GM12878 (cell line): Measurements from ENCODE around the gene MAVS. TPM values are rescaled to one million over a fixed set of nuclear protein-coding genes. Genes with fewer than 3 reads are reported as not detected.
A peak's percentile ranks its signal among the peaks of the same experiment; 100 is the strongest.

Source experiments
- ATAC-seq: fragments of 200-7000 bp; cut with Tn5 transposase; 3 replicates; pipeline ENCODE4 v1.9.1; 2020; ENCODE audit warnings: mild to moderate bottlenecking, moderate library complexity
- BruUV-seq: library from RNA; stranded (reverse); fragments of 400-500 nt; replicated peaks from 2 replicates; lab custom pipeline; 2021; lab: Mats Ljungman, UMichigan
- CTCF ChIA-PET: fragments of 300-600 bp; sonication (Branson Sonifier 250); formaldehyde crosslinking; extraction: SDS; loops from one replicate; lab custom pipeline; 2021; ENCODE audit warnings: inconsistent platforms; lab: Yijun Ruan, JAX
- POLR2A ChIA-PET: fragments of 350-600 bp; formaldehyde crosslinking; extraction: SDS; loops from one replicate; lab custom pipeline; 2021; ENCODE audit warnings: inconsistent platforms; lab: Charles Lee
- RAD21 ChIA-PET: fragments of 300-600 bp; sonication (Branson Sonifier 250); formaldehyde crosslinking; loops from one replicate; lab custom pipeline; 2023; ENCODE audit warnings: antibody characterized with exemption; ENCODE audit not compliant: unreplicated experiment; lab: Charles Lee
- SMC1A ChIA-PET: fragments of 300-600 bp; sonication (Branson Sonifier 250); formaldehyde crosslinking; loops from one replicate; lab custom pipeline; 2023; ENCODE audit not compliant: unreplicated experiment, uncharacterized antibody; lab: Charles Lee
- DNase-seq: peaks from one replicate; pipeline ENCODE4 v3.0.0-alpha.2; 2011; ENCODE audit warnings: low read depth, low spot score
- FAIRE-seq: peaks from 3 replicates; lab custom pipeline; 2011; peaks lifted over from hg19 to GRCh38; lab: Jason Lieb, UNC
- H2AFZ ChIP-seq: 2 replicates; pipeline ENCODE4 v1.6.0; 2011; ENCODE audit warnings: low read depth, low read length, control low read depth; ENCODE audit not compliant: control insufficient read depth
- H3K27ac ChIP-seq: 2 replicates; pipeline ENCODE4 v1.5.1; 2011; ENCODE audit warnings: control low read depth; ENCODE audit not compliant: control insufficient read depth, insufficient read depth
- H3K27me3 ChIP-seq, 2 experiments: replicated peaks in 1 of 2; 2 replicates each; pipeline versions ENCODE4 v1.6.0 to v1.6.1; 2011; ENCODE audit warnings: low read length in 1 of 2; ENCODE audit not compliant: control insufficient read depth in 2 of 2, insufficient read depth in 2 of 2
- H3K36me3 ChIP-seq, 2 experiments: 2 replicates each; pipeline ENCODE4 v1.5.1; 2011; ENCODE audit warnings: low read length in 1 of 2; ENCODE audit not compliant: control insufficient read depth in 2 of 2, insufficient read depth in 2 of 2
- H3K4me1 ChIP-seq: 2 replicates; pipeline ENCODE4 v1.6.1; 2011; ENCODE audit warnings: mild to moderate bottlenecking, low read length, moderate library complexity, mixed read lengths; ENCODE audit not compliant: control insufficient read depth, insufficient read depth
- H3K4me2 ChIP-seq: 2 replicates; pipeline ENCODE4 v1.6.0; 2011; ENCODE audit warnings: control low read depth; ENCODE audit not compliant: control insufficient read depth, insufficient read depth
- H3K4me3 ChIP-seq: fragments of 200-600 bp; sonication (generic); 2 replicates; pipeline ENCODE4 v1.5.1; 2016
- H3K79me2 ChIP-seq: 2 replicates; pipeline ENCODE4 v1.6.0; 2011; ENCODE audit warnings: low read length; ENCODE audit not compliant: control insufficient read depth, insufficient read depth
- H3K9ac ChIP-seq: 2 replicates; pipeline ENCODE4 v1.8.0; 2011; ENCODE audit warnings: low read length, control low read depth, mixed read lengths; ENCODE audit not compliant: control insufficient read depth, insufficient read depth
- H3K9me3 ChIP-seq: replicated peaks from 3 replicates; pipeline ENCODE4 v1.5.1; 2011; ENCODE audit warnings: mild to moderate bottlenecking, low read length; ENCODE audit not compliant: control insufficient read depth, insufficient read depth
- H4K20me1 ChIP-seq: 2 replicates; pipeline ENCODE4 v1.6.0; 2011; ENCODE audit not compliant: control insufficient read depth, insufficient read depth
- ATF7 ChIP-seq: fragments of 450-650 bp; IDR thresholded peaks from 2 replicates; pipeline ENCODE4 v1.6.1; 2016; ENCODE audit warnings: low read depth, mild to moderate bottlenecking
- BHLHE40 ChIP-seq, 2 experiments: fragments of 450-650 bp in 1 of 2; IDR thresholded peaks; 2 replicates each; pipeline ENCODE4 v1.6.1; 2011 to 2017; ENCODE audit warnings: low read depth in 2 of 2, borderline replicate concordance in 1 of 2, improper control_type of control experiment in 1 of 2, low read length in 1 of 2, mild to moderate bottlenecking in 1 of 2
- BMI1 ChIP-seq: fragments of 450-650 bp; IDR thresholded peaks from 2 replicates; pipeline ENCODE4 v1.6.1; 2016; ENCODE audit warnings: mild to moderate bottlenecking, moderate library complexity, borderline replicate concordance
- ESRRA ChIP-seq: IDR thresholded peaks from 2 replicates; pipeline ENCODE4 v1.6.1; 2012; ENCODE audit warnings: mild to moderate bottlenecking, low read length, improper control_type of control experiment
- JUNB ChIP-seq: IDR thresholded peaks from 2 replicates; pipeline ENCODE4 v1.6.1; 2016; ENCODE audit warnings: antibody characterized with exemption, mild to moderate bottlenecking
- MTA2 ChIP-seq: fragments of 450-650 bp; IDR thresholded peaks from 2 replicates; pipeline ENCODE4 v1.6.1; 2016; ENCODE audit warnings: low read depth, mild to moderate bottlenecking, moderate library complexity
- NBN ChIP-seq: fragments of 450-650 bp; IDR thresholded peaks from 2 replicates; pipeline ENCODE4 v1.6.1; 2016
- NRF1 ChIP-seq: conservative IDR thresholded peaks from 2 replicates; pipeline ENCODE4 v1.6.1; 2011; ENCODE audit warnings: mild to moderate bottlenecking, low read depth, low read length, improper control_type of control experiment
- SRF ChIP-seq, 2 experiments: IDR thresholded peaks; 2 replicates each; pipeline ENCODE4 v1.6.1; 2011; ENCODE audit warnings: low read depth in 2 of 2, low read length in 2 of 2, mild to moderate bottlenecking in 1 of 2, moderate library complexity in 1 of 2
- STAT1 ChIP-seq: fragments of 450-650 bp; conservative IDR thresholded peaks from 2 replicates; pipeline ENCODE4 v1.6.1; 2014; ENCODE audit warnings: antibody characterized with exemption, mild to moderate bottlenecking
- STAT3 ChIP-seq: IDR thresholded peaks from 2 replicates; pipeline ENCODE4 v1.6.1; 2011; ENCODE audit warnings: low read depth, low read length, improper control_type of control experiment
- YY1 ChIP-seq: IDR thresholded peaks from 2 replicates; pipeline ENCODE4 v1.6.1; 2011; ENCODE audit warnings: low read depth, mild to moderate bottlenecking, low read length
- ZBED1 ChIP-seq: IDR thresholded peaks from 2 replicates; pipeline ENCODE4 v1.6.1; 2016; ENCODE audit warnings: borderline replicate concordance
- ZNF207 ChIP-seq: fragments of 450-650 bp; IDR thresholded peaks from 2 replicates; pipeline ENCODE4 v1.6.1; 2014; ENCODE audit warnings: antibody characterized with exemption, mild to moderate bottlenecking, borderline replicate concordance
- WGBS: methylation state at CpG from one replicate; pipeline ENCODE4 v1.1.6; 2016; ENCODE audit warnings: low lambda C conversion rate; ENCODE audit not compliant: insufficient replicate concordance, insufficient coverage; ENCODE audit errors: missing lambda C conversion rate; 5-methylcytosine and 5-hydroxymethylcytosine counted together
- in situ Hi-C: fragments of 300-500 bp; cut with MboI; formaldehyde crosslinking; loops from 9 replicates; pipeline ENCODE4 v1.14.3; 2018; ENCODE audit warnings: mixed read lengths
- intact Hi-C: fragments of 100-400 bp; cut with micrococcal nuclease; formaldehyde crosslinking; loops from one replicate; pipeline ENCODE4 v1.14.2; 2022; ENCODE audit not compliant: unreplicated experiment
- polyA plus RNA-seq, 11 experiments: library from polyadenylated mRNA; depleted of rRNA in 4 of 11; unstranded in 6 of 11; stranded (reverse) in 5 of 11; fragments of >200 nt; fragmentation: Nextera tagmentation in 4 of 11; fragmentation: Illumina TruSeq in 1 of 11; extraction: Ambion mirVana in 4 of 11; extraction: Trizol in 1 of 11; gene quantifications; 1 replicate in 1 of 11; 2 replicates in 10 of 11; pipeline versions ENCODE4 v1.2.1 to v1.2.3, GENCODE V29; 2011 to 2016; ENCODE audit warnings: inconsistent platforms in 2 of 11, missing spikeins in 2 of 11, low read depth in 1 of 11
- total RNA-seq, 4 experiments: library from RNA; depleted of rRNA in 3 of 4; stranded (reverse); fragments of >200 nt in 3 of 4; fragmentation: Illumina TruSeq in 1 of 4; extraction: Trizol in 1 of 4; gene quantifications; 2 replicates each; pipeline versions ENCODE4 v1.2.1 to v1.2.3, GENCODE V29; 2013 to 2021
- TF ChIP-seq, protein P1 (sequence below): fragments of 450-650 bp; IDR thresholded peaks from 2 replicates; pipeline ENCODE4 v1.6.1; 2014; ENCODE audit warnings: mild to moderate bottlenecking
- TF ChIP-seq, protein P2 (sequence below): fragments of 150-350 bp; IDR thresholded peaks from 2 replicates; pipeline ENCODE4 v1.6.1; 2014; ENCODE audit warnings: mild to moderate bottlenecking, low read depth, low read length
- TF ChIP-seq, protein P3 (sequence below): fragments of 450-650 bp; IDR thresholded peaks from 2 replicates; pipeline ENCODE4 v1.6.1; 2016; ENCODE audit warnings: mild to moderate bottlenecking
- TF ChIP-seq, protein P4 (sequence below): IDR thresholded peaks from 2 replicates; pipeline ENCODE4 v1.6.1; 2012; ENCODE audit warnings: low read depth, low read length, improper control_type of control experiment

MAVS gene
- total and polyA plus RNA-seq, 10 of the 15 experiments (the other 5 are each of a cell fraction or from before 2014, with no cell fraction given) = 1.6 to 25.2 (median 12.6) TPM

DNA sequence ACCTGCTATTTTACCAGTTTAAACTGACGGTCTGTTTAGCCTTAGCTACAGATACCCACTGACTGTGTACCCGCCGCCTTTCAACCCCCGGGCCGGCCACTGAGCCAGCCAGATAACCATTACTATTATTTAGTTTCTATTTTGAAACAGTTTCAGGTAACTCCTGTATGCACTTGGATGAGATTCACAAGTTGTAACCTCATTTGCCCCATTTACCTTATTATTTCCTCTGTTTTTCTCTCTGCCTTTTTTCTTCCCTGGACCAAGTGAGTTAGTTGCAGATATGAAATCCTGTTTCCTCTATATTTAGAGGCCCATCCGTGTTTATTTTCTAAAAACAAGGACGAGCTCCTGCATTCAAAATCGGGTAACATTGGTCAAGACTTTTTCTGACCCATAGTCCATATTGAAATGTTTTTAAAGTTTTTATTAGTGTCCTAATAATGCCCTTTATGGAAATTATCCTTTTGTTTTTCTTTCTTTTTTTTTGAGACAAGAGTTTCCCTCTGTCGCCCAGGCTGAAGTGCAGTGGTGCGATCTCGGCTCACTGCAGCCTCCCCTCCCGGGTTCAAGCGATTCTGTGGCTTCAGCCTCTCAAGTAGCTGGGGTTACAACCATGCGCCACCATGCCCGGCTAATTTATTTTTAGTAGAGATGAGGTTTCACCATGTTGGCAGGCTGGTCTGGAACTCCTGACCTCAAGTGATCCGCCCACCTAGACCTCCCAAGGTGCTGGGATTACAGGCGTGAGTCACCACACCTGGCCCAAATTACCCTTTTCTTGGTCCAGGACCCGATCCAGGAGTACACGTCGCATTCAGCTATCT, 25.5 kb upstream of the MAVS start:
- ChIA-PET CTCF (interaction anchor here (0.7 to 5.5 kb wide), 21 partner anchors 10 to 264 kb away, joined by 3 to 85 read pairs (median 4); partner anchors contain the start of genes ADISSP, CDC25B, CENPB and MAVS), SMC1A (interaction anchor here (0.6 to 4.5 kb wide), 18 partner anchors 13 to 1628 kb away, joined by 3 to 43 read pairs (median 3); partner anchors contain the start of genes ADISSP, CDC25B, CENPB and SPEF1), RAD21 (interaction anchor here (0.7 to 2.4 kb wide), 18 partner anchors 16 to 289 kb away, joined by 3 to 26 read pairs (median 4); partner anchors contain the start of genes ADISSP, CDC25B, CENPB and SPEF1), POLR2A (interaction anchor here (0.5 to 2.6 kb wide), 14 partner anchors 12 to 920 kb away, joined by 3 to 17 read pairs (median 4); partner anchors contain the start of genes ADISSP, CDC25B, CENPB and SPEF1)
- Histone ChIP-seq H2AFZ (peak overlapping the region; percentile 99), H3K9ac (peak overlapping the region; percentile 95), H3K9me3 (no peaks in the 10 kb centered on the region), H4K20me1 (no peaks in the 10 kb centered on the region), H3K4me2 (peak overlapping the region; percentile 74), H3K4me1 (peaks cover 5% of the 10 kb centered on the region), H3K36me3 (peaks cover 5 to 9% of the 10 kb centered on the region in 2 experiments), H3K27ac (peak overlapping the region; percentile 99), H3K79me2 (peaks cover 7% of the 10 kb centered on the region), H3K27me3 (no peaks in the 10 kb centered on the region), H3K4me3 (peak overlapping the region; percentile 73)
- in situ Hi-C loops = no loop called here
- intact Hi-C loops = loop anchor here (1.0 to 2.0 kb wide), 5 partner anchors 22 to 72 kb away; partner anchors contain the start of gene MAVS
- WGBS = 37% methylated on average over 20 of the region's 20 CpGs
- ATAC-seq (no peak; the same call in 2 of the 3 replicates), FAIRE-seq (no peak), DNase-seq (no peak)
- BruUV-seq = TSS peak; percentile 88
- 0 out of 2 replicates have a peak, but pooled peaks have one; percentile 12 for TF ChIP-seq NBN
- TF ChIP-seq, protein P1, sequence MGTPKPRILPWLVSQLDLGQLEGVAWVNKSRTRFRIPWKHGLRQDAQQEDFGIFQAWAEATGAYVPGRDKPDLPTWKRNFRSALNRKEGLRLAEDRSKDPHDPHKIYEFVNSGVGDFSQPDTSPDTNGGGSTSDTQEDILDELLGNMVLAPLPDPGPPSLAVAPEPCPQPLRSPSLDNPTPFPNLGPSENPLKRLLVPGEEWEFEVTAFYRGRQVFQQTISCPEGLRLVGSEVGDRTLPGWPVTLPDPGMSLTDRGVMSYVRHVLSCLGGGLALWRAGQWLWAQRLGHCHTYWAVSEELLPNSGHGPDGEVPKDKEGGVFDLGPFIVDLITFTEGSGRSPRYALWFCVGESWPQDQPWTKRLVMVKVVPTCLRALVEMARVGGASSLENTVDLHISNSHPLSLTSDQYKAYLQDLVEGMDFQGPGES = no peak
- no peak for TF ChIP-seq ZNF207
- no peak for TF ChIP-seq STAT3
- no peak for TF ChIP-seq BHLHE40 (IDR thresholded peaks at IDR 0.05; ENCODE audit: borderline replicate concordance in 1 of 2, low read depth in 2 of 2, low read length in 1 of 2)
- peak; percentile 22; the same call in 1 of the 2 replicates for TF ChIP-seq ATF7
- TF ChIP-seq JUNB = no peak; the same call in 1 of the 2 replicates
- no peak for TF ChIP-seq STAT1
- no peak for TF ChIP-seq ZBED1
- TF ChIP-seq, protein P2, sequence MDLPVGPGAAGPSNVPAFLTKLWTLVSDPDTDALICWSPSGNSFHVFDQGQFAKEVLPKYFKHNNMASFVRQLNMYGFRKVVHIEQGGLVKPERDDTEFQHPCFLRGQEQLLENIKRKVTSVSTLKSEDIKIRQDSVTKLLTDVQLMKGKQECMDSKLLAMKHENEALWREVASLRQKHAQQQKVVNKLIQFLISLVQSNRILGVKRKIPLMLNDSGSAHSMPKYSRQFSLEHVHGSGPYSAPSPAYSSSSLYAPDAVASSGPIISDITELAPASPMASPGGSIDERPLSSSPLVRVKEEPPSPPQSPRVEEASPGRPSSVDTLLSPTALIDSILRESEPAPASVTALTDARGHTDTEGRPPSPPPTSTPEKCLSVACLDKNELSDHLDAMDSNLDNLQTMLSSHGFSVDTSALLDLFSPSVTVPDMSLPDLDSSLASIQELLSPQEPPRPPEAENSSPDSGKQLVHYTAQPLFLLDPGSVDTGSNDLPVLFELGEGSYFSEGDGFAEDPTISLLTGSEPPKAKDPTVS = no peak
- TF ChIP-seq ESRRA = 0 out of 2 replicates have a peak, but pooled peaks have one; percentile 6
- TF ChIP-seq, protein P3, sequence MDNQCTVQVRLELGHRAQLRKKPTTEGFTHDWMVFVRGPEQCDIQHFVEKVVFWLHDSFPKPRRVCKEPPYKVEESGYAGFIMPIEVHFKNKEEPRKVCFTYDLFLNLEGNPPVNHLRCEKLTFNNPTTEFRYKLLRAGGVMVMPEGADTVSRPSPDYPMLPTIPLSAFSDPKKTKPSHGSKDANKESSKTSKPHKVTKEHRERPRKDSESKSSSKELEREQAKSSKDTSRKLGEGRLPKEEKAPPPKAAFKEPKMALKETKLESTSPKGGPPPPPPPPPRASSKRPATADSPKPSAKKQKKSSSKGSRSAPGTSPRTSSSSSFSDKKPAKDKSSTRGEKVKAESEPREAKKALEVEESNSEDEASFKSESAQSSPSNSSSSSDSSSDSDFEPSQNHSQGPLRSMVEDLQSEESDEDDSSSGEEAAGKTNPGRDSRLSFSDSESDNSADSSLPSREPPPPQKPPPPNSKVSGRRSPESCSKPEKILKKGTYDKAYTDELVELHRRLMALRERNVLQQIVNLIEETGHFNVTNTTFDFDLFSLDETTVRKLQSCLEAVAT = peak; percentile 39; the same call in 1 of the 2 replicates
- TF ChIP-seq, protein P4, sequence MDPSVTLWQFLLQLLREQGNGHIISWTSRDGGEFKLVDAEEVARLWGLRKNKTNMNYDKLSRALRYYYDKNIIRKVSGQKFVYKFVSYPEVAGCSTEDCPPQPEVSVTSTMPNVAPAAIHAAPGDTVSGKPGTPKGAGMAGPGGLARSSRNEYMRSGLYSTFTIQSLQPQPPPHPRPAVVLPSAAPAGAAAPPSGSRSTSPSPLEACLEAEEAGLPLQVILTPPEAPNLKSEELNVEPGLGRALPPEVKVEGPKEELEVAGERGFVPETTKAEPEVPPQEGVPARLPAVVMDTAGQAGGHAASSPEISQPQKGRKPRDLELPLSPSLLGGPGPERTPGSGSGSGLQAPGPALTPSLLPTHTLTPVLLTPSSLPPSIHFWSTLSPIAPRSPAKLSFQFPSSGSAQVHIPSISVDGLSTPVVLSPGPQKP = no peak
- no peak for TF ChIP-seq BMI1
- TF ChIP-seq YY1 = no peak
- TF ChIP-seq NRF1 = no peak
- TF ChIP-seq SRF (IDR thresholded peaks at IDR 0.05; ENCODE audit: low read depth in 2 of 2, low read length in 2 of 2) = no peak
- TF ChIP-seq MTA2 = no peak
